GM23248 (cell line): ENCODE measurements around the gene SMC1A.

Experiments used
- EZH2 ChIP-seq: fragments of 200-600 bp; sonication (generic); IDR thresholded peaks from 2 replicates; pipeline ENCODE4 v1.6.1; 2018; ENCODE audit warnings: antibody characterized with exemption, mild to moderate bottlenecking; ENCODE audit not compliant: insufficient read depth, poor library complexity, severe bottlenecking
- EZH2phosphoT487 ChIP-seq: fragments of 200-600 bp; sonication (generic); IDR thresholded peaks from 2 replicates; pipeline ENCODE4 v1.6.1; 2018; ENCODE audit warnings: antibody characterized with exemption, moderate library complexity, mild to moderate bottlenecking, low read depth; ENCODE audit not compliant: insufficient read depth

DNA sequence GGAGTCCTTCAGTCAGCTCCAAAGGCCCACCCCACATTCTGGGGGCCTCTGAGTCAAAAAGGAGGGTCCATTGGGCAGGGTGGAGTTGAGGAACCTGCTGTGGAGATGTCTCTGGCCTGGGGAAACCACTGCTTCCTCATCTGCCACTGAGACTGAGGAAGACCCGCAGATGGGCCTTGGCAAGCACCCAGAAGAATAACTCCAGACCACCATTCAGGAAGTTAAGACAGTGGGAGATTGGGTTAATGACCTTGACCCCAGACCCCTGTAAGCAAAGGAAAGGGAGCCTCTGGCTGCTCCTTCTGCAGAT, 19.8 kb upstream of the SMC1A start:
- TF ChIP-seq EZH2 (no peak), EZH2phosphoT487 (no peak)
